ENCODE data around the gene LRRD1. TPM values are rescaled to one million over a fixed set of nuclear protein-coding genes. Genes with fewer than 3 reads are reported as not detected.
"Not testable (repeated sequence)": the region's sequence is repeated elsewhere in the genome, so short reads cannot be mapped to it uniquely, and the experiment has no call there.

Gene LRRD1
- polyA plus RNA-seq (ENCODE audit: insufficient read length in 3 of 3) = under 1 TPM; 0.14 to 0.50 (median 0.28) TPM
- long read RNA-seq, donor 1 = 0 reads
- long read RNA-seq, donor 2 = 0 reads
- long read RNA-seq, donor 3 = 0 reads
- long read RNA-seq, donor 4 = 0 reads
- long read RNA-seq, donor 5 = 0 reads
- long read RNA-seq, donor 6 = 0 reads
- long read RNA-seq, donor 7 = 0 reads
- long read RNA-seq, donor 8 = 0 reads
- long read RNA-seq, donor 9 = 0 reads
- long read RNA-seq, donor 10 = 0 reads
- long read RNA-seq, donor 11 = 0 reads
- long read RNA-seq, donor 12 = 0 reads
- long read RNA-seq, donor 13 = 0 reads
- long read RNA-seq, donor 14 = 0 reads
- long read RNA-seq, donor 15 = 0 reads
- long read RNA-seq, donor 16 = 0 reads

- peak; percentile 58 to 89 (median 81) for DNase-seq (ENCODE audit: extremely low read depth in 1 of 11, low read depth in 9 of 11, low spot score in 4 of 11)
Measured at GRCh38 chr7:92178928-92179924, at the start of gene LRRD1. LRRD1 (minus strand) TSS chr7:92179142; CDS start chr7:92165202, 13,940 bp downstream.

- no peak for DNase-seq (ENCODE audit: extremely low read depth in 1 of 11, low read depth in 9 of 11, low spot score in 4 of 11)
Measured at GRCh38 chr7:92228742-92229141, 49.8 kb upstream of the LRRD1 start.

GRCh38 chr7:92228100-92228499 lies 49.2 kb upstream of the LRRD1 start:
- no peak for DNase-seq (ENCODE audit: extremely low read depth in 1 of 11, low read depth in 9 of 11, low spot score in 4 of 11)

- DNase-seq (ENCODE audit: extremely low read depth in 1 of 11, low read depth in 9 of 11, low spot score in 4 of 11) = no peak
Measured at GRCh38 chr7:92226981-92227380, 48.0 kb upstream of the LRRD1 start.

- DNase-seq (ENCODE audit: extremely low read depth in 1 of 11, low read depth in 9 of 11, low spot score in 4 of 11) = no peak
Measured at GRCh38 chr7:92221766-92222165, 42.8 kb upstream of the LRRD1 start.

- DNase-seq (ENCODE audit: extremely low read depth in 1 of 11, low read depth in 9 of 11, low spot score in 4 of 11) = no peak
Measured at GRCh38 chr7:92206672-92207071, 27.7 kb upstream of the LRRD1 start.

- DNase-seq (ENCODE audit: extremely low read depth in 1 of 11, low read depth in 9 of 11, low spot score in 4 of 11) = no peak
Measured at GRCh38 chr7:92205987-92206386, 27.0 kb upstream of the LRRD1 start.

- DNase-seq (ENCODE audit: extremely low read depth in 1 of 11, low read depth in 9 of 11, low spot score in 4 of 11) = no peak
Measured at GRCh38 chr7:92200791-92201190, 21.8 kb upstream of the LRRD1 start.

- DNase-seq (ENCODE audit: extremely low read depth in 1 of 11, low read depth in 9 of 11, low spot score in 4 of 11) = no peak
Measured at GRCh38 chr7:92192326-92192725, 13.4 kb upstream of the LRRD1 start.

- not testable (repeated sequence) for DNase-seq (ENCODE audit: extremely low read depth in 1 of 11, low read depth in 9 of 11, low spot score in 4 of 11)
Measured at GRCh38 chr7:92189246-92189645, 10.3 kb upstream of the LRRD1 start.

- DNase-seq (ENCODE audit: extremely low read depth in 1 of 11, low read depth in 9 of 11, low spot score in 4 of 11) = not testable (repeated sequence)
Measured at GRCh38 chr7:92184294-92184693, 5.4 kb upstream of the LRRD1 start.

- peak in 2 of 11 donors; percentile 3 to 13 for DNase-seq (ENCODE audit: extremely low read depth in 1 of 11, low read depth in 9 of 11, low spot score in 4 of 11)
Measured at GRCh38 chr7:92177362-92177761, 1.6 kb downstream of the LRRD1 start.

GRCh38 chr7:92169529-92169928 lies 9.4 kb downstream of the LRRD1 start:
- DNase-seq (ENCODE audit: extremely low read depth in 1 of 11, low read depth in 9 of 11, low spot score in 4 of 11) = not testable (repeated sequence)

GRCh38 chr7:92161271-92161670 lies 17.7 kb downstream of the LRRD1 start:
- no peak for DNase-seq (ENCODE audit: extremely low read depth in 1 of 11, low read depth in 9 of 11, low spot score in 4 of 11)

GRCh38 chr7:92158660-92159575 lies 20.0 kb downstream of the LRRD1 start:
- no peak for DNase-seq (ENCODE audit: extremely low read depth in 1 of 11, low read depth in 9 of 11, low spot score in 4 of 11)

GRCh38 chr7:92156990-92157389 lies 22.0 kb downstream of the LRRD1 start:
- no peak for DNase-seq (ENCODE audit: extremely low read depth in 1 of 11, low read depth in 9 of 11, low spot score in 4 of 11)

- no peak for DNase-seq (ENCODE audit: extremely low read depth in 1 of 11, low read depth in 9 of 11, low spot score in 4 of 11)
Measured at GRCh38 chr7:92155108-92155739, 23.7 kb downstream of the LRRD1 start.

GRCh38 chr7:92150450-92151017 lies 28.4 kb downstream of the LRRD1 start:
- DNase-seq (ENCODE audit: extremely low read depth in 1 of 11, low read depth in 9 of 11, low spot score in 4 of 11) = no peak
